Endometrial microvascular endothelial cells (primary cell): ENCODE results near the gene CEP112. TPM values are rescaled to one million over a fixed set of nuclear protein-coding genes. Genes with fewer than 3 reads are reported as not detected.
"Not testable (repeated sequence)": the region's sequence is repeated elsewhere in the genome, so short reads cannot be mapped to it uniquely, and the experiment has no call there.

Experiments
- in situ Hi-C: cut with HindIII; loops from 2 replicates; pipeline ENCODE4 v1.10.0; 2017; ENCODE audit warnings: low sequenced_read_pairs, low pct_unique_long_range_greater_than_20kb; ENCODE audit errors: inconsistent ontology term
- total RNA-seq: library from RNA; depleted of rRNA; stranded (reverse); fragments of >200 nt; gene quantifications from one replicate; pipeline ENCODE4 v1.2.3, GENCODE V29; 2015; ENCODE audit errors: inconsistent ontology term

Gene CEP112
- total RNA-seq, 1 donor from 2014 or later: 3.0 TPM

- in situ Hi-C loops: no loop called here
Measured at GRCh38 chr17:66098040-66098439, 93.9 kb downstream of the CEP112 start.

- in situ Hi-C loops: no loop called here
Measured at GRCh38 chr17:66094727-66095126, 97.2 kb downstream of the CEP112 start.

DNA sequence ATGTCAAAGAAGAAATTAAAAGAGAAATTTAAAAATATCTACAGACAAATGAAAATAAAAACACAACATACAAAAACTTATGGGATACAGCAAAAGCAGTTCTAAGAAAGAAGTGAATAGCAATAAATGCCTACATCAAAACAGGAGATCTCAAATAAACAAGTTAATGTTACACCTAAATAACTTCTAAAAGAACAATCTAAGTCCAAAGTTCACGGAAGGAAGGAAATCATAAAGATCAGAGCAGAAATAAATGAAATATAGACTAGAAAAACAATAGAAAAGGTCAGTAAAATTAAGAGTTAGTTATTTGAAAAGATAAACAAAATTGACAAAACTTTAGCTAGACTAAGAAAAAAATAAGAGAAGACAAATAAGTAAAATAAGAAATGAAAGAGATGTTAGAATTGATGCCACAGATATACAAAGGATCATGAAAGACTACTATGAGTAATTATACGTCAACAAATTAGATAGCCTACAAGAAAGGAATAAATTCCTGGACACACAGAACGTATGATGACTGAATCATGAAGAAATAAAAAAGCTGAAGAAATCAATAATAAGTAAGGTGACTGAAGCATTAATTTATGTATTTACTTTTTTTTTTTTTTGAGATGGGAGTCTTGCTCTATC, 100.4 kb downstream of the CEP112 start:
- in situ Hi-C loops: no loop called here

DNA sequence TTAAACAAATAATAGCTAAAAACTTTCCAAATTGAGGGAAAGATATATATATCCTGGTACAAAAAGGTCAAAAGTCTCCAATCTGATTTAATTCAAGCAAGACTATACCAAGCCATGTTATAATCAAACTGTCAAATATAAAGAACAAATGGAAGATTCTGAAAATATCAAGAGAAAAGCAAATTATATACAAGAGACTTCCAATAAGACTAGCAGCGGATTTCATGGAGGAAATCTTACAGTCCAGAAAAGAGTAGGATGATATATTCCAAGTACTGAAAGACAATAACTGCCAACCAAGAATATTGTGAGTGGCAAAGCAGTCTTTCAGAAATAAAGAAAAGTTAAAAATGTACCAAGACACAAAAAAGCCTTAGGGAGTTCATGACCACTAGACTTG, 102.2 kb downstream of the CEP112 start:
- in situ Hi-C loops: no loop called here

DNA sequence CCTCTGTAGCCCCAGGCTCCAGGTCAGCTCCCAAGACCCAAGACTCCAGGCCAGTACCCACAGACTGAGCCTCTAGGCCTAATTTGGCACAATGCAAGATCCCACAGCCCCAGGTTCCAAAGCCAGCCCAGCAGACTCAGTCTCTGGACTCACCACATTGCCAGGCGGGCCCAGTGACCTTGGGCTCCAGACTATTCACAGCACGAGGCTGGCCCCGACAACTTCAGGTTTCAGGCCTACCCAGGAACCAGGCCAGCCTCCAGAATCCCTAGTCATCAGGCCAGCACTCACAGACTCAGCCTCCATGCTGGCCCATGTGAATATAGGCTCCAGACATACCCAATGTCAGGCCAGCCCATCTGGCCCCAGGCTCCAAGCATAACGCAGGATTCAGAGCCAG, 103.8 kb downstream of the CEP112 start:
- in situ Hi-C loops: no loop called here

- in situ Hi-C loops: no loop called here
Measured at GRCh38 chr17:66087073-66087472, 104.9 kb downstream of the CEP112 start.

DNA sequence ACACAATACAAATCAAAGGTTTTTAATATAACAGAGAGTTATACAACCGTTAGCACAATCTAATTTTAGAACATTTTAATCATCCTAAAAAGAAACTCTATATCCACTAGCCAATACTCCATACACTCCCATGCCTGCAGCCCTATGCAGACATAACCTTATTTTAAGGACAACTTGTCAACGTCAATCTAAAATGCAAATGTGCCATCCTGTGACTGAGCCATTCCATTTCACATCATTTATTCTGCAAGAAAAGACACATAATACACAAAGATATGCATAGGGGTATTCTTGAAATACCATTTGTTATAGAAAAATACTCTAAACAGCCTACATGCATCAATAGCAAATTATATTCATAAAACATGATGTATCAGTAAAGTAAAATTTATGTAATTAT, 106.7 kb downstream of the CEP112 start:
- in situ Hi-C loops: no loop called here

DNA sequence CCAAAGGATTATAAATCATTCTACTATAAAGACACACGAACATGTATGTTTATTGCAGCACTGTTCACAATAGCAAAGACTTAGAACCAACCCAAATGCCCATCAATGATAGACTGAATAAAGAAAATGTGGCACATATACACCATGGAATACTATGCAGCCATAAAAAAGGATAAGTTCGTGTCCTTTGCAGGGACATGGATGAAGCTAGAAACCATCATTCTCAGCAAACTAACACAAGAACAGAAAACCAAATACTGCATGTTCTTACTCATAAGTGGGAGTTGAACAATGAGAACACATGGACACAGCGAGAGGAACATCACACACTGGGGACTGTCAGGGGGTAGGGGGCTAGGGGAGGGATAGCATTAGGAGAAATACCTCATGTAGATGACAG, 111.3 kb downstream of the CEP112 start:
- in situ Hi-C loops: not testable (repeated sequence)

GRCh38 chr17:66076546-66077190, 115.3 kb downstream of the CEP112 start:
- in situ Hi-C loops: no loop called here

DNA sequence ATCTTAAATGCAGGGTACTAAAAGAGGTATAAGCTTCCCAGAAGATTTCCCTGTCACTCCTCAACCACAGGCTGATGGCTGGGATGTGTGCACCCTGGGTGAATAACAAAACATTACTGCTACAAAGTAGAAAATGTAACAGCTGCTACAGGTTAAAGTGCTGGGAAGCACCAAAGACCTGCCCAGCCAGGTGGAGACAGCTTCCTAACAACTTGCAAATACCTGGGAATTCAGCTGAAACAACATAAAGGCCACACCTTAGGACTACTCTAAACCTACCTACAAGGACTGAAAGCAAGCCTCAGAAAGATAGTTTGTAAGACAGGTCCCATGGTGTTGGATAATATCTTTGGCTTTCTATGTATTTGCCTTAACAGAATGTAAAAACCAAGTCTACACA, 118.5 kb downstream of the CEP112 start:
- in situ Hi-C loops: no loop called here

DNA sequence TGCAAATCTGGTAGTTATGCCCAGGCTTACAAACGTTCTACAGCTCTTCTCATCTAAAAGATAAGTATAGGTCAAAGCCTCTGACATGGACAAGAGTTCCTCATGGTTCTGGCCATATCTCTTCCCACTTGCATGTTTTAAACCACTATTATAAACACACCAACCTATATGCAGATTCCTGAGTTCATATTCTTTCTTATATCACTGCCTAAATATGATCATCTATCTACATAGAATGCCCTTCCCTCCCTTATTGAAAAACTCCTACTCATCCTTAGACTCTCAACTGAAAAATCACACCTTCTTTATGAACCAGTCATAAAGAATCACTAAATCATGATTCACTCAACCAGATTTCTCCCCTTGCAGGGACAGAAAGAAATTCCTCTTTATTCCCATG, 128.2 kb downstream of the CEP112 start:
- in situ Hi-C loops: no loop called here

GRCh38 chr17:66056148-66056547, 135.8 kb downstream of the CEP112 start:
- in situ Hi-C loops: no loop called here

DNA sequence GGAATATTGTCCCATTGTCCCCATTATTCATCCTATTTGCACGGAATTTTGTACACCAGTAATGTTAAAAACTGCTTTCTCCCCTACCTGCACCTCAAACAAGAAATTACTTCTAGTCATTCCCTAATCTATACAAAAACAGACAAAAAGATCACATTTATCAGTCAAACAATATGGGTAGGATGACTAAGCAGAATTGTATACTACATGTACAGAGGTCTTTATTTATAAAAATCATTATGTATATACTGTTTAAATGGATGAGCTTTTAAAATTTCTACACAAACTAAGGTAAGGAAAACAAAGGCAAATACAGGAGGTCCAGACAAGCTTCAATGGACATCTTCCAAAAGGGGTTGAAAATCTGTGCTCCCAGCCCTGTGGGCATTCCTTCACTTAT, 137.7 kb downstream of the CEP112 start:
- in situ Hi-C loops: no loop called here

DNA sequence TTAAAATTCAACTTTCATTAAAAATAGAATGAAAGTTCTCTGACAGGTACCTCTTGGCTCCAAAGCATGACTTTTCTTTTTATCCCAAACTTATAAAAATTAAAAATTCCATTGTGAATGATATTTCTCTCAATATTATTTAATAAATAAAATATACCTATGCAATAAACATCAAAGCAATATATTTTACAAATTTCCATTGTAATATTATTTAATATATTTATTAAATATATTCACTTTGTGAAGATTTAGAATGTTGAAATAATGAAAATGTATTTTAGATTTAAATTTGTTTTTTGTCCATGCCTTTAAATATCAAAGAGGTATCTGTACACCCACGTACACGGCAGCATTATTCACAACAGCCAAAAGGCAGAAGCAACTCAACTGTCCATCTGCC, 147.8 kb downstream of the CEP112 start:
- in situ Hi-C loops: no loop called here

GRCh38 chr17:66043419-66043818, 148.5 kb downstream of the CEP112 start:
- in situ Hi-C loops: no loop called here

GRCh38 chr17:66040402-66040801, 151.5 kb downstream of the CEP112 start:
- in situ Hi-C loops: no loop called here

DNA sequence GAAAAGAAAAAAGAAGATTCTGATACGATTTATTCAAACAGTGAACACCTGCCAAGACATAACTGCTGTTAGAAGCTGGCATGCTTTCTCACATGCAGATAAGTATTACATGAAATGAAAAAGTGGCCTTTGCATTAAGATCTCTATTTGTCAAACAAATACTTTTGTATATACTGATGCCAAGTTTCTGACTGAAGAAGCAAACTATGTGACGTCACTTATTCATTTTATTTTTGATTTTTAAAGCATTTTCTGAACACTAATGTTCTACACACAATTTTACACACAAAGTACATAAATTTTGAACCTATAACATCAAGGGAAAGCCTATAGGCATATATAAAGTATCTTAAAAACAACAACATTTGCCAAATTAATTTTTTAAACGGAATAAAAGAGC, 153.8 kb downstream of the CEP112 start:
- in situ Hi-C loops: no loop called here

GRCh38 chr17:66037221-66037620, 154.7 kb downstream of the CEP112 start:
- in situ Hi-C loops: no loop called here

DNA sequence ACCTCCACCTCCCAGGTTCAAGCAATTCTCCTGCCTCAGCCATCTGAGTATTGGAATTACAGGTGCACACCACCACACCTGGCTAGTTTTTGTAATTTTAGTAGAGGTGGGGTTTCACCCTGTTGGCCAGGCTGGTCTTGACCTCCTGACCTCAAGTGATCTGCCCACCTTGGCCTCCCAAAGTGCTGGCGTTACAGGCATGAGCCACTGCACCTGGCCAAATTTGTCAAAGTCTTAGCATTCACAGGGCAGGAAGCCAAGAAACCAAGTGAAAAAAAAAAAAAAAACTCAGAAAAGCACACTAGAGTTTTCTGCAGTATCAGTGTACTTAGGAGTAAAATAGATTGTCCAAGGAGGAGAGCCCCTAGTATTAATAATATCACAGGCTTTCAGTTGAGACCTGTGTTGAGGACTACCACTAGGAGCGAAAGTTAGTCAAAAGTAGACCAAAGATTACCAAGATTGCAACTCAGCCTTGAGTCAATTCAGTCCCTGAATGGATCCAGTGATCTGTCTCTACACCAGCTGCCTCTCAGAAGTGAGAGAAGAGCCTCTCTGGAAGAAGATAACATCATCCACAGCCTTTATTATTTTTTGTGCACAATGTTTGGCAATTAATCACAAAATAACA, 159.7 kb downstream of the CEP112 start:
- in situ Hi-C loops: no loop called here

- in situ Hi-C loops: no loop called here
Measured at GRCh38 chr17:66025551-66025950, 166.4 kb downstream of the CEP112 start.
